GM23338 (cell line): Measurements from ENCODE around the gene PAN2. TPM values are rescaled to one million over a fixed set of nuclear protein-coding genes. Genes with fewer than 3 reads are reported as not detected.

Experiments
- ATAC-seq: fragments of 200-7000 bp; cut with Tn5 transposase; 3 replicates; pipeline ENCODE4 v1.9.1; 2020
- DNase-seq: peaks from one replicate; pipeline ENCODE4 v3.0.0-alpha.2; 2015; ENCODE audit warnings: low spot score
- H2AFZ ChIP-seq: fragments of 200-600 bp; sonication (generic); 2 replicates; pipeline ENCODE4 v1.8.0; 2016; ENCODE audit warnings: antibody characterized with exemption, mild to moderate bottlenecking, moderate library complexity
- H3F3A ChIP-seq: fragments of 200-600 bp; sonication (generic); replicated peaks from 2 replicates; pipeline ENCODE4 v1.8.0; 2017; ENCODE audit warnings: antibody characterized with exemption, mixed run types, low read depth
- H3K27ac ChIP-seq: fragments of 200-600 bp; sonication (generic); 2 replicates; pipeline ENCODE4 v1.6.1; 2016; ENCODE audit warnings: low read depth
- H3K27me3 ChIP-seq: fragments of 200-600 bp; sonication (generic); 2 replicates; pipeline ENCODE4 v1.8.0; 2016; ENCODE audit warnings: mild to moderate bottlenecking, mixed run types, moderate library complexity; ENCODE audit not compliant: insufficient read depth
- H3K36me3 ChIP-seq: fragments of 200-600 bp; sonication (generic); 2 replicates; pipeline ENCODE4 v1.8.0; 2016; ENCODE audit warnings: mild to moderate bottlenecking; ENCODE audit not compliant: insufficient read depth
- H3K4me1 ChIP-seq: fragments of 200-600 bp; sonication (generic); 2 replicates; pipeline ENCODE4 v1.8.0; 2016; ENCODE audit warnings: mild to moderate bottlenecking, moderate library complexity; ENCODE audit not compliant: insufficient read depth
- H3K4me2 ChIP-seq: fragments of 200-600 bp; sonication (generic); 2 replicates; pipeline ENCODE4 v1.7.1; 2017; ENCODE audit warnings: mixed run types
- H3K4me3 ChIP-seq: fragments of 200-600 bp; sonication (generic); 2 replicates; pipeline ENCODE4 v1.6.1; 2016; ENCODE audit warnings: mixed run types
- H3K79me2 ChIP-seq: fragments of 200-600 bp; sonication (generic); replicated peaks from 2 replicates; pipeline ENCODE4 v1.8.0; 2017; ENCODE audit warnings: mild to moderate bottlenecking; ENCODE audit not compliant: insufficient read depth
- H3K9me2 ChIP-seq: fragments of 200-600 bp; sonication (generic); 2 replicates; pipeline ENCODE4 v1.8.0; 2017; ENCODE audit not compliant: insufficient read depth
- H4K20me1 ChIP-seq: fragments of 200-600 bp; sonication (generic); replicated peaks from 2 replicates; pipeline ENCODE4 v1.8.0; 2017; ENCODE audit warnings: mild to moderate bottlenecking; ENCODE audit not compliant: insufficient read depth
- H3K27ac Mint-ChIP-seq: 2 replicates; pipeline ENCODE4 v1.8.0; 2020; ENCODE audit warnings: inconsistent platforms, mild to moderate bottlenecking, moderate library complexity, mixed read lengths
- H3K27me3 Mint-ChIP-seq: 3 replicates; pipeline ENCODE4 v1.8.0; 2022; ENCODE audit warnings: low read depth, mild to moderate bottlenecking, moderate library complexity, mixed read lengths, inconsistent platforms; ENCODE audit not compliant: insufficient read depth, poor library complexity
- H3K36me3 Mint-ChIP-seq: 3 replicates; pipeline ENCODE4 v1.8.0; 2021; ENCODE audit warnings: low read depth, mild to moderate bottlenecking, inconsistent platforms, moderate library complexity, mixed read lengths
- H3K4me1 Mint-ChIP-seq: 3 replicates; pipeline ENCODE4 v1.8.0; 2020; ENCODE audit warnings: mild to moderate bottlenecking, inconsistent platforms, mixed read lengths
- H3K4me3 Mint-ChIP-seq: 3 replicates; pipeline ENCODE4 v1.8.0; 2021; ENCODE audit warnings: moderate library complexity, mild to moderate bottlenecking, inconsistent platforms, mixed read lengths
- H3K9me3 Mint-ChIP-seq: 3 replicates; pipeline ENCODE4 v1.8.0; 2020; ENCODE audit warnings: moderate library complexity, mild to moderate bottlenecking, inconsistent platforms, mixed read lengths
- JUNB ChIP-seq: IDR thresholded peaks from one replicate; pipeline ENCODE4 v1.6.1; 2016; ENCODE audit warnings: antibody characterized with exemption; ENCODE audit not compliant: unreplicated experiment
- polyA plus RNA-seq: library from polyadenylated mRNA; unstranded; fragments of >200 nt; fragmentation: Nextera tagmentation; extraction: Ambion mirVana; gene quantifications from 2 replicates; pipeline ENCODE4 v1.2.1, GENCODE V29; 2016
- total RNA-seq: library from RNA; depleted of rRNA; stranded (reverse); fragments of >200 nt; shearing (Covaris generic); gene quantifications from 2 replicates; pipeline ENCODE4 v1.2.3, GENCODE V29; 2014
- TF ChIP-seq, protein P1 (sequence below): IDR thresholded peaks from 2 replicates; pipeline ENCODE4 v1.6.1; 2016; ENCODE audit warnings: antibody characterized with exemption
- TF ChIP-seq, protein P2 (sequence below): fragments of 250-450 bp; sonication (Bioruptor Pico); IDR thresholded peaks from 2 replicates; pipeline ENCODE4 v1.5.0; 2020; ENCODE audit warnings: mild to moderate bottlenecking, moderate library complexity

The PAN2 gene
- total and polyA plus RNA-seq, 2 experiments from 2014 or later: 11.5 to 27.2 TPM

DNA sequence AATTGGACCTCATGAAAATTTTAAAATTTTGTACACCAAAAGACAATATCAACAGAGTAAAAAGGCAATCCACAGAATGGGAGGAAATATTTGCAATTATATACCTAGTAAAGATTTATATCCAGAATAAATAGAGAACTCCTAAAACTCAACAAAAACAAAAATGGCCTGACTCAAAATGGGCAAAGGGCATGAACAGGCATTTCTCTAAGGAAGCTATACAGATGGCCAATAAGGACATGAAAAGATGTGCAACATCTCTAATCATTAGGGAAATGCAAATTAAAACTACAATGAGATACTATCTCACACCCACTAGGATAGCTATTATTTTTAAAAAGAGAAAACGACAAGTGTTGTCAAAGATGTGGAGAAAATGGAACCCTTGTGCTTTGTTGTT is 39.7 kb upstream of the PAN2 start:
- Histone ChIP-seq H3K79me2 (no peaks in the 10 kb centered on the region), H3K27ac (no peak overlapping the region), H3K27me3 (no peaks in the 10 kb centered on the region), H3K4me3 (no peak overlapping the region), H4K20me1 (no peaks in the 10 kb centered on the region), H3K36me3 (no peaks in the 10 kb centered on the region), H3K4me2 (no peak overlapping the region), H3K9me2 (no peaks in the 10 kb centered on the region), H2AFZ (no peak overlapping the region), H3K4me1 (peaks cover 6% of the 10 kb centered on the region; the same call in 1 of the 2 replicates), H3F3A (no peaks in the 10 kb centered on the region)
- Mint-ChIP-seq H3K36me3 (no peaks in the 10 kb centered on the region), H3K9me3 (peaks cover 16% of the 10 kb centered on the region; the same call in 2 of the 3 replicates), H3K4me1 (peaks cover 11% of the 10 kb centered on the region; the same call in 2 of the 3 replicates), H3K27ac (no peak overlapping the region), H3K4me3 (no peak overlapping the region), H3K27me3 (peaks cover 8% of the 10 kb centered on the region)
- TF ChIP-seq, protein P1, sequence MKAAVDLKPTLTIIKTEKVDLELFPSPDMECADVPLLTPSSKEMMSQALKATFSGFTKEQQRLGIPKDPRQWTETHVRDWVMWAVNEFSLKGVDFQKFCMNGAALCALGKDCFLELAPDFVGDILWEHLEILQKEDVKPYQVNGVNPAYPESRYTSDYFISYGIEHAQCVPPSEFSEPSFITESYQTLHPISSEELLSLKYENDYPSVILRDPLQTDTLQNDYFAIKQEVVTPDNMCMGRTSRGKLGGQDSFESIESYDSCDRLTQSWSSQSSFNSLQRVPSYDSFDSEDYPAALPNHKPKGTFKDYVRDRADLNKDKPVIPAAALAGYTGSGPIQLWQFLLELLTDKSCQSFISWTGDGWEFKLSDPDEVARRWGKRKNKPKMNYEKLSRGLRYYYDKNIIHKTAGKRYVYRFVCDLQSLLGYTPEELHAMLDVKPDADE: no peak
- no peak for ATAC-seq
- DNase-seq: no peak

DNA sequence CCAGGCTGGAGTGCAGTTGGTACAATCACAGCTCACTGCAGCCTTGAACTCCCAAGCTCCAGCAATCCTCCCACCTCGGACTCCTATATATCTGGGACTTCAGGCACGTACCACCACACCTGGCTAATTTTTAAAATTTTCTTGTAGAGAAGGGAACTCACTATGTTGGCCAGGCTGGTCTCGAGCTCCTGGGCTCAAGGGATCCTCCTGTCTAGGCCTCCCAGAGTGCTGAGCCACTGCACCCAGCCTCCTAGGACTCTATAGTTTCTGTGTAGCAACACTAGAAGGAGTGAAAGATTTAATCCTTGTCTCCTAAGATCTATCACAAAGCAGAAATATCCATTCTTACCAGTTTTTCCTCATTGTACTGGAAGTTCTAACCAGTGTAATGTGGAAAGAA is 33.1 kb upstream of the PAN2 start:
- ATAC-seq (no peak), DNase-seq (no peak)
- H3K4me1 ChIP-seq: no peaks in the 10 kb centered on the region
- H3K27me3 ChIP-seq: no peaks in the 10 kb centered on the region
- H3K9me2 ChIP-seq: no peaks in the 10 kb centered on the region
- H3K27ac Mint-ChIP-seq: no peak overlapping the region
- no peak overlapping the region for H3K4me2 ChIP-seq
- no peaks in the 10 kb centered on the region for H3K79me2 ChIP-seq
- no peak overlapping the region for H3K4me3 Mint-ChIP-seq
- TF ChIP-seq, protein P2, sequence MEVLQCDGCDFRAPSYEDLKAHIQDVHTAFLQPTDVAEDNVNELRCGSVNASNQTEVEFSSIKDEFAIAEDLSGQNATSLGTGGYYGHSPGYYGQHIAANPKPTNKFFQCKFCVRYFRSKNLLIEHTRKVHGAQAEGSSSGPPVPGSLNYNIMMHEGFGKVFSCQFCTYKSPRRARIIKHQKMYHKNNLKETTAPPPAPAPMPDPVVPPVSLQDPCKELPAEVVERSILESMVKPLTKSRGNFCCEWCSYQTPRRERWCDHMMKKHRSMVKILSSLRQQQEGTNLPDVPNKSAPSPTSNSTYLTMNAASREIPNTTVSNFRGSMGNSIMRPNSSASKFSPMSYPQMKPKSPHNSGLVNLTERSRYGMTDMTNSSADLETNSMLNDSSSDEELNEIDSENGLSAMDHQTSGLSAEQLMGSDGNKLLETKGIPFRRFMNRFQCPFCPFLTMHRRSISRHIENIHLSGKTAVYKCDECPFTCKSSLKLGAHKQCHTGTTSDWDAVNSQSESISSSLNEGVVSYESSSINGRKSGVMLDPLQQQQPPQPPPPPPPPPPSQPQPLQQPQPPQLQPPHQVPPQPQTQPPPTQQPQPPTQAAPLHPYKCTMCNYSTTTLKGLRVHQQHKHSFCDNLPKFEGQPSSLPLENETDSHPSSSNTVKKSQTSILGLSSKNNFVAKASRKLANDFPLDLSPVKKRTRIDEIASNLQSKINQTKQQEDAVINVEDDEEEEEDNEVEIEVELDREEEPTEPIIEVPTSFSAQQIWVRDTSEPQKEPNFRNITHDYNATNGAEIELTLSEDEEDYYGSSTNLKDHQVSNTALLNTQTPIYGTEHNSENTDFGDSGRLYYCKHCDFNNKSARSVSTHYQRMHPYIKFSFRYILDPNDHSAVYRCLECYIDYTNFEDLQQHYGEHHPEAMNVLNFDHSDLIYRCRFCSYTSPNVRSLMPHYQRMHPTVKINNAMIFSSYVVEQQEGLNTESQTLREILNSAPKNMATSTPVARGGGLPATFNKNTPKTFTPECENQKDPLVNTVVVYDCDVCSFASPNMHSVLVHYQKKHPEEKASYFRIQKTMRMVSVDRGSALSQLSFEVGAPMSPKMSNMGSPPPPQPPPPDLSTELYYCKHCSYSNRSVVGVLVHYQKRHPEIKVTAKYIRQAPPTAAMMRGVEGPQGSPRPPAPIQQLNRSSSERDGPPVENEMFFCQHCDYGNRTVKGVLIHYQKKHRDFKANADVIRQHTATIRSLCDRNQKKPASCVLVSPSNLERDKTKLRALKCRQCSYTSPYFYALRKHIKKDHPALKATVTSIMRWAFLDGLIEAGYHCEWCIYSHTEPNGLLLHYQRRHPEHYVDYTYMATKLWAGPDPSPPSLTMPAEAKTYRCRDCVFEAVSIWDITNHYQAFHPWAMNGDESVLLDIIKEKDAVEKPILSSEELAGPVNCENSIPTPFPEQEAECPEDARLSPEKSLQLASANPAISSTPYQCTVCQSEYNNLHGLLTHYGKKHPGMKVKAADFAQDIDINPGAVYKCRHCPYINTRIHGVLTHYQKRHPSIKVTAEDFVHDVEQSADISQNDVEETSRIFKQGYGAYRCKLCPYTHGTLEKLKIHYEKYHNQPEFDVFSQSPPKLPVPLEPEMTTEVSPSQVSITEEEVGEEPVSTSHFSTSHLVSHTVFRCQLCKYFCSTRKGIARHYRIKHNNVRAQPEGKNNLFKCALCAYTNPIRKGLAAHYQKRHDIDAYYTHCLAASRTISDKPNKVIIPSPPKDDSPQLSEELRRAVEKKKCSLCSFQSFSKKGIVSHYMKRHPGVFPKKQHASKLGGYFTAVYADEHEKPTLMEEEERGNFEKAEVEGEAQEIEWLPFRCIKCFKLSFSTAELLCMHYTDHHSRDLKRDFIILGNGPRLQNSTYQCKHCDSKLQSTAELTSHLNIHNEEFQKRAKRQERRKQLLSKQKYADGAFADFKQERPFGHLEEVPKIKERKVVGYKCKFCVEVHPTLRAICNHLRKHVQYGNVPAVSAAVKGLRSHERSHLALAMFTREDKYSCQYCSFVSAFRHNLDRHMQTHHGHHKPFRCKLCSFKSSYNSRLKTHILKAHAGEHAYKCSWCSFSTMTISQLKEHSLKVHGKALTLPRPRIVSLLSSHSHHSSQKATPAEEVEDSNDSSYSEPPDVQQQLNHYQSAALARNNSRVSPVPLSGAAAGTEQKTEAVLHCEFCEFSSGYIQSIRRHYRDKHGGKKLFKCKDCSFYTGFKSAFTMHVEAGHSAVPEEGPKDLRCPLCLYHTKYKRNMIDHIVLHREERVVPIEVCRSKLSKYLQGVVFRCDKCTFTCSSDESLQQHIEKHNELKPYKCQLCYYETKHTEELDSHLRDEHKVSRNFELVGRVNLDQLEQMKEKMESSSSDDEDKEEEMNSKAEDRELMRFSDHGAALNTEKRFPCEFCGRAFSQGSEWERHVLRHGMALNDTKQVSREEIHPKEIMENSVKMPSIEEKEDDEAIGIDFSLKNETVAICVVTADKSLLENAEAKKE (CRISPR knock-in tag): no peak
- TF ChIP-seq JUNB: no peak
- no peak overlapping the region for H3K27ac ChIP-seq
- no peaks in the 10 kb centered on the region for H3K36me3 Mint-ChIP-seq
- no peaks in the 10 kb centered on the region for H3F3A ChIP-seq
- no peaks in the 10 kb centered on the region for H4K20me1 ChIP-seq
- no peak overlapping the region for H2AFZ ChIP-seq
- peaks cover 4% of the 10 kb centered on the region; the same call in 1 of the 3 replicates for H3K9me3 Mint-ChIP-seq
- H3K4me1 Mint-ChIP-seq: no peaks in the 10 kb centered on the region
- H3K27me3 Mint-ChIP-seq: peaks cover 5% of the 10 kb centered on the region
- H3K36me3 ChIP-seq: no peaks in the 10 kb centered on the region
- H3K4me3 ChIP-seq: no peak overlapping the region
